Left hindlimb (tissue), 1 donor: ENCODE measurements around the gene CCT7.

ENCODE experiments used
- DNase-seq: peaks from one replicate; pipeline ENCODE4 v3.0.0-alpha.2; 2018

The CCT7 gene

DNA sequence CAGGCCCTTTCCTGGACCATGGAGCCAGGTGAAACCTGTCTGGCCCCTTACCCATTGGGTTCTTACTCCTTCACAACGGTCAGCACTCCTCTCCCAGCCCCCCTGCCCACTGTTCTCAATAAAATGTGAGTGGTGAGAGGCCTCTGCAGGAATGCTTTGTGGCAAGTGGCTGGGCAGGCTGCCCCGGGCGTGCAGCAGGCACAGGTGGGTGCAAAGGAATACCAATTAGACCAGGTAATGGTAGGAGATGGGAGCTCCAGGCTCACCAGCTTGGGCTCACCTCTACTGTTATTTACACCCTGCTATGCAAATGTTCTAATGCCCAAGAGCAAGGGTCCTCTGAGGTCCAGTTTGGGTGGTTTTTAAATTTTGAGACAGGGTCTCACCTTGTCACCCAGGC is 7.0 kb upstream of the CCT7 start:
- no peak for DNase-seq

DNA sequence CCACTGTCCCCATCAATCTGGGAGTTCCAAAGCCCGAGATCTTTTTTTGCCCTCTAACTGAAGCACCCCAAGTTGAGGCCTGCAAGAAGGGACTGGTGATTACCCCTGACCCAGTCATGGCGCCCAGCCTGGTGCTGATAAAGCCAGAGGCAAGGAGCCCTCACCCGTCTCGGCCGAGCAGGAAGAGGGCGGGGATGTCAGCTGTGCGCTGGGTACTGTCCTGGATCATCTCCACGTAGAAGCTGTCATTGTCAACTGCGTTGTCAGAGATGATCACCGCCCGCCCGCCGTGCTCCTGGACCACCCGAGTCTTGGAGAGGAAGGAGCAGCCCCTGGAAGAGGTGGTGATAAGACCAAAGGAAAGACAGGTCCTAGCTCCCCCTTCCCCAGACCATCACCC is 5.5 kb upstream of the CCT7 start:
- no peak for DNase-seq

DNA sequence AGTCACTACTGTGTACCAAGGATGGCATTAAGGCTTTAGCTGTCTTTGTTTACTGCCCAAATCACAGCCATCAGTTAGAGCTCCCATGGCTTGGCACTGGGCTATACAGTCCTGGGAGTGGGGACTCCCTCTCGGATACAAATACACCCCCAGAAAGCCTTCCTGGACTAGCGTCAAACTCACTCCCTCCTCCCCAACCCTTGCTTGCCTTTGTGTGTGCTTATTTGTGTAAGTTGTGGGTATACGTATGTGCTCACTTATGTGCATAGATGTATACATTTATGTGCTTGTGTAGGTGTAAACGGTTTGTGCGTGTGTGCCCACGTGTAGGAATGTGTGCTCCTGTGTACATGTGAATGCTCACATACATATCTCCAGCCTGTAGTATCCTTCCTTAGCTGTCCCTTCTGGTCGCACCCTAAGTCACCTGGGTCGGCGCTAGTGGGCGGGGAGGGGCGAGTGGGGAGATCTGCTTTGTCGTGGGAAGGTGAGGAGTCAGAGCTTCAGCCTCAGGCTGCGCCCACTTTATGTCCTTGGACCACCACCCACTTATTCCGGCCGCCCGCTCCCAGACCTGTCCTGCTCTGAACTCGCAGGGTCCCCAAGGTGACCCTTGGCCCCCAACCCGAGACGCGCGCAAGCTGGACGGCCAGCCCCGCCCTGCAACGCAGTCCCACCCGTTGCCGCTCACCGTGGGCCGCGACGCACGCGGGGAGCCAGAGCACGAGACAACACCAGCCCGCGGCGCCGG is 1.5 kb upstream of the CCT7 start:
- DNase-seq = no peak

DNA sequence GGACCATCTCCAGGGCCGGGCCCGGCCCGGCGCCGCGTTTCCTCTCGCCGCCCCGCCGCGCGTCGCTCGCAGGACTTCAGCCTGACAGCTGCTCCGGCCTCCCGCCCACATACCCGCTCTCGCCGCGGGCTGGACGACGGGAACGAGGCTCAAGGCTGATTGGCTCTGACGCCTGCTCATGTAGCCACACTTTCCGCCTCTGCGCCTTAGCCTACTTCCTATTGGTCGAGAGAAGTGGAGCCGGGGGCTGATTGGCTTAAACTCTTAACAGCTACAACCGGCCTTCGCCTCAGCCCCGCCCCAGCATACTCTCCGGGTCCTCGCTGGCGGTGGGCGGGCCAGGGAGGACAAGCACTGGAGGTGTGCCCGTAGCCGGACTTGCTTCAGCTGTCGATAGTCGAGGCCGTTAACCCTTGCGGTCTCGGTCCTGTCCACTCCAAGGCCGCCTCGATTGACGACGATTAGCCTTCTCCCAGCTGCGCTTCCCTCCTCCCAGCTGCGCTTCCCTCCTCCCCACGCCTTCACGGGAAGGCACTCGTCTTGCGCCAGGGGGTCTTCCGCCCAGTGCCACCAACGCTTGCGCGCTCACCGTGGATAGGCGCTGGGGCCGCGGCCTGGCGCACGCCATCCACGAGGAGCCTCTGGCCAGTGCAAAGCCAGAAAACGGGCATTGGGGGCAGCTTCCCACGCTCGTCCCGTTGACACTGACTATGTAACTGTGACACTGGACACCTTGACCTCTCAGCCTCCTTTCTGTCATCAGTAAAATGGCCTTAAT is 765 bp upstream of the CCT7 start, which contains the start of gene PRADC1:
PRADC1 (minus strand) TSS at position 86 of the 778 bp plus-strand sequence; CDS start at position 7, 79 bp downstream.
- peak; percentile 99 for DNase-seq

DNA sequence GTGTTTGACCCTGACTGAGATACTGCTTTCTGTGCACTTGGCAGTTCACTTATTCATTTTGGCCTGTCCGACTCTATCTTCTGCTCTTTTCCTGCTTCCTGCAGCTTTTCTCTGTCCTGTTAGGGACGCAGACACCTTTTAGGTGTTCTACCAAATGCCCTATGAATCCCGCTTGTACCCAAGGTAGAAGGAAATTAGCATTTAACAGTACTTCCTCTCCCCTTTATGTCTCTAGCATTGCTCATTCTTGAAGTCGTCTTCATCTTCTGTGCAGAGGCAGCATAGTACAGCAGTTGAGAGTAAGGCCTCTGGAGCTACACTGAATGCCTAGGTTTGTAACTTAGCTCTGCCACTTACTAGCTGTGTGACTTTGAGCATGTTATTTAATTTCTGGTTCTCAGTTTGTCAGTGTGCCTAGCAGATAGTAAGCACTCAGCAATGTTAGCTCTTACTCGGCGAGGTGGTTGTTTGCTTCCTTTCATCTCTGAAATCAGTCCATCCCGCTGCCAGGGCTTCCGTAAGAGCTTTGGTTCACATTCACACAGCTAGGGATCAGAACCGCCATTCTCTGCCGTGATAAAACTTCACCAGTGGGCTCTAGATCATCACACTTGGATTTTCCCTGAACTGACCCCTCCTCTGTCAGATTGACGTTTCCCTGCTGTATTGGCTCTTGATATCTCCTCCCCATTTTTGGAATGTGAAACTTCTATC is 1.4 kb downstream of the CCT7 start:
- DNase-seq = no peak

DNA sequence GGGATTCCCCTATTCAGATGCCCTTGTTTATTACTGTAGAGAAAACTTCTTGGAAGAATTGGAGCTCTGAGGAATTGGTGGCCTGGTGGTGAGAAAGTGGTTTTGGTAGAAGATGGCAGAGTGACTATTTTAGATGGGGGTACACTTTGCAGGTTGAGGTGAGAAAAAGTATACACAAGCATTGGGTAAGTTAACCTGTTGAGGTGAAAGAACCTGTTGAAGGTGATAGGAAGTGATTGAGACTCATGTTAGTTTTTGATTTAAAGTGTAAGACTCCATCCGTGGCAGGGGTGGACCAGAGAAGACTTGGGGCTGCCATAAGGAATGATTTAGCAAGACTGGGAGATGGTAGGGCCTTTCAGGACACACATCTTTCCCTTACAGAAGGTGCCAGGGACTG is 3.1 kb downstream of the CCT7 start:
- DNase-seq = no peak

DNA sequence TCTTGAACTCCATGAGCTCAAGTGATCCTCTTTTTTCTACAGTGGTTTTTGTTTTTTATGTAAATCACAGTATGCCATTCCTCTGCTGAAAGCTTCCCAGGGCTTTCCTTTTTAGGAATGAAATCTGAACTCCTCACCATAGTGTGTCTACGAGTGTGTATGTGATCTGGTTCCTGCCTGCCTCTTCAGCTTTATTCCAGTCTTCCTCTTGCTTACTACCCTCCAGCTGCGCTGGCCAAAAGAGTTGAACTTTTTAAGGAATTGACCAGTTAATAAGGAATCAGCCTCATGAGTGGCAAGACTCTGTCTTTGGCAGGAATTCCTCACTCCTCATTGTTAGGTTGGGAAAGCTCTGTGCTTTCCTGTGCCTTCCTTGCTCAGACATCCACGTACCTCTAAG is 4.0 kb downstream of the CCT7 start:
- DNase-seq = no peak

DNA sequence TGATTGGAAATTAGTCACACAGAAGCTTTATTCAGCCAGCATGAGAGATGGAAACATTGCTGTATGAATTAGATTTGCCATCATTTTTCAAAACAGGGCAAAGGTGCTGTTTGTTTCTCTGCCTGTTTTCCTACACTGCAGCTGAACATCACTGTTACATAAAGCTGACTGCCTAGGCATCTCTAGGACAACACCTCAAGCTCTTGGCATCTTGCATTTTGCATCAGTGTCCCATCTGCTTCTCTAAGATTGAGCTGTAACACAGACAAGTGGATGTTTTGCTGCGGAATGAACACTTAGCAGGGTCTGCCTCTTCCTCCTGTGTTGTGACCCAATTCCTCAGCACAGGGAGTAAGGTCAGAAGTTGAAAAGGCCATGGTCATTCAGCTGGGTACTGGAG is 4.9 kb downstream of the CCT7 start:
- no peak for DNase-seq

DNA sequence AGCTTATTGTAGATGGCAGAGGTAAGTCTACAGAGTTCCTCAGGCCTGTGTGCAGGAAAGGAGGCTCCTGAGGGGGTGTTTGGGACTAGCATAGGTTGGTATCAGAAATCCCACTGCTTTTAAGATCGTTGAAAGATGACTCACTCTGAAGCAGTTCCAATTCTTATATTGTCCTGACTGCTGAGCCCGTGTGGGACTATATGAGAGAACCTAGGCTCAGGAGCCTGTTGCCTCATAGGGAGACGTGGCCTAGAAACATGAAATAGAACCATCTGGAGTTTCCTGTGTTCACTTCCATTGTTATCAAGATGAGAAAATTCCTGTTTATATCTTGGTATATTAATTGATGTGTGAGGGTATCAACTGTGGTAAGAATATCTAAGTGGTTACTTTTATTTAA is 5.7 kb downstream of the CCT7 start:
- no peak for DNase-seq

DNA sequence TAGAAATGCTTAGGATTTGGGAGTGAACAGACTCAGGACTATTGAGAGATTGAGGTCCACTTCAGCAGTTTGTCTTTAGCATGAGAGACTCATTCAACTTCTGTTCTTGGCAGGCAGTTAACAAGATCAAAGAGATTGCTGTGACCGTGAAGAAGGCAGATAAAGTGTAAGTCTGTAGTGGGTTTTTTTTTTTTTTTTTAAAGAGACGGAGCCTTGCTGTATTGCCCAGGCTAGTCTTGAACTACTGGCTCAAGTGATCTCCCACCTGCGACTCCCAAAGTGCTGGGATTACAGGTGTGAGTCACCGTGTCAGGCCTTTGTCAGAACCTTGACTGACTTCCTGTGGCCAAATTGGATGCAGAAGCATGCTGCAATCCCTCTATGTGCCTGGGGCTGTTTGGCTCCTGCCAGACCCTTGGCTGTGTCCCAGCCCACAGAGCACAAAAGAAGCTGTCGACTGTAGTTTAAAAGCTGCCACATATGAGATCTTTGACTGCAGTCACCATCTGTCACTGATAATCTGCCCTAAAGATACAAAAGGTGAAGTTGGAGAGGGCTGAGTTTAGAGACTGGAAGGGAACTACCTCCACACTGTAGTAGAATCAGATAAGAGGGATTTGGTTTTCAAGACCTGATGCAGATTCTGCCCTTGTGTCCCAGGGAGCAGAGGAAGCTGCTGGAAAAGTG is 9.9 kb downstream of the CCT7 start:
- no peak for DNase-seq

DNA sequence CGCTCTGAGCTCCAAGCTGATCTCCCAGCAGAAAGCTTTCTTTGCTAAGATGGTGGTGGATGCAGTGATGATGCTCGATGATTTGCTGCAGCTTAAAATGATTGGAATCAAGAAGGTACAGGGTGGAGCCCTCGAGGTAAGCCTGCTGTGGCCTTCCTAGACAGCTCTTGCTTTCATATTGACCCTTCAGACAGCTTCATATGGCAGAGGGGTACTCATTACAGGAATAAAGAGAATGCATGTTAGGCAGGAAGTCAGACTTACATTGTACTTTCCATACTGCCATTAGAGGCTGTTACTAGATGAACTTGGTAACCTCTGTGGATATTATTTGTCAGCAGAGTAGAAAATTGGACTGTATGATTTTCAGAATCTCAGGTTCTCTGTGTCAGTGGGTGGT is 10.5 kb downstream of the CCT7 start:
- no peak for DNase-seq

DNA sequence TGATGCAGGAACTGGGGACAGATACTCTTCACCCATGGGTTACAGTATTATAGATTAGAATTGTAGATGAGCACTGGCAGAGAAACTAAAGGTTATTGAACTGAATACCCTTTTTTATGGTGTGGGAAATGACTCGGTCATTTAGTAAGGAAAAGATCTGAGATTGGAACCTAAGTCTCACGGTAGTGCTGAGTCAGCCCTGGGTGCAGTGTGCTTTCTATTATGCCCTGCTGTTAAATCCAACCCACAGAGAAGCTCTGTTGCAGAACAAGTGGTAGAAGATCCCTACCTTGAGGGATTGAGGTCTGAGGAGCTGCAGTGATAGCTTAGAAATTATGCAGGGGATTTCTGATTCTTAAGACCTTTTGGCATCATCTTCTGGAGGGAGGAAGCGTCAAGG is 12.7 kb downstream of the CCT7 start:
- DNase-seq = no peak

DNA sequence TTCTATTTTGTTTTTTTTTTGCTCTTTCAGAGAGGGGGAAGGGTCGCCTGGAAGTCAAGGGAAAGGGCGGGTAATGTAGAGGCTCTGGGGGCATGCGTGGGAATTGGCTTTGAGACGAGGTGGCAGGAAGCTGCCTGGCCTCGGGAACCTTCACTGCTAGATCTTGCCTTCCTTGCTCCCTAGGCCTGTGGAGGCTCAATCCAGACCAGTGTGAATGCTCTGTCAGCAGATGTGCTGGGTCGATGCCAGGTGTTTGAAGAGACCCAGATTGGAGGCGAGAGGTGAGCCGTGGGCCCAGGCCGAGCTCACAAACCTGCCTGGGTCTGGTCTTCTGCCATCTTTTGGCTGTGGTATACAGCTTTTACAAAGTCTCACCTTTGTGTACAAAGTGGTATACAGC is 15.5 kb downstream of the CCT7 start:
- no peak for DNase-seq

DNA sequence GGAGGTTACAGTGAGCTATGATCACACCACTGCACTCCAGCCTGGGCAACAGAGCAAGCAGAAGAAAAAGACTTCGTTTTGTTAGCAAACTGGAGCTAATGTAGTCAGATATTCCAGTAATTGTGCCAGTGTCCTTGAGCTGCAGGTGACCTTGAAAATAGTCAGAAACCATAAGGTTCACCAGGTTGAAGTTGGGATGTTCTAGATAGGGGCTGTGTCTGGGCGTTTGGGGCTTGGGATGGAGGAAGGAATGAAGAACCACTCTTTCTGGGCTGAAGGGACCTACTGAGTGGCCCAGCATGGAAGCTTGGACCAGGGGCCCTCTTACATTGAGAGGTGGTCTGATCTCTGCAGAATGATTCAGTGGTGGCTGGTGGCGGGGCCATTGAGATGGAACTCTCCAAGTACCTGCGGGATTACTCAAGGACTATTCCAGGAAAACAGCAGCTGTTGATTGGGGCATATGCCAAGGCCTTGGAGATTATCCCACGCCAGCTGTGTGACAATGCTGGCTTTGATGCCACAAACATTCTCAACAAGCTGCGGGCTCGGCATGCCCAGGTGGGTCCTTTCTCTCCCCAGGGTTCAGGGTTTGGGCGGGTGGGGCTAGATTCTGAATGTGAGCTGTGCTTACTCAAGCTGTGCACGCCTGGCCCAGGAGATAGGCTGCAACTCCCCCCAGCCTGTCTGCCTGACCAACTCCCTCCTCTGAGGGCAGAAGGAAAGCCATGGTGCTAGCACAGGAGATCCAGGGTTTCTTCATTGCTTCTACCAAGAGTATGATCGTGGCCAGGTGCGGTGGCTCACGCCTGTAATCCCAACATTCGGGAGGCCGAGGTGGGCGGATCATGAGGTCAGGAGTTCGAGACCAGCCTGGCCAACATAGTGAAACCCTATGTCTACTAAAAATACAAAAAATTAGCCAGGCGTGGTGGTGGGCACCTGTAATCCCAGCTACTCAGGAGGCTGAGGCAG is 17.1 kb downstream of the CCT7 start:
- DNase-seq = no peak

DNA sequence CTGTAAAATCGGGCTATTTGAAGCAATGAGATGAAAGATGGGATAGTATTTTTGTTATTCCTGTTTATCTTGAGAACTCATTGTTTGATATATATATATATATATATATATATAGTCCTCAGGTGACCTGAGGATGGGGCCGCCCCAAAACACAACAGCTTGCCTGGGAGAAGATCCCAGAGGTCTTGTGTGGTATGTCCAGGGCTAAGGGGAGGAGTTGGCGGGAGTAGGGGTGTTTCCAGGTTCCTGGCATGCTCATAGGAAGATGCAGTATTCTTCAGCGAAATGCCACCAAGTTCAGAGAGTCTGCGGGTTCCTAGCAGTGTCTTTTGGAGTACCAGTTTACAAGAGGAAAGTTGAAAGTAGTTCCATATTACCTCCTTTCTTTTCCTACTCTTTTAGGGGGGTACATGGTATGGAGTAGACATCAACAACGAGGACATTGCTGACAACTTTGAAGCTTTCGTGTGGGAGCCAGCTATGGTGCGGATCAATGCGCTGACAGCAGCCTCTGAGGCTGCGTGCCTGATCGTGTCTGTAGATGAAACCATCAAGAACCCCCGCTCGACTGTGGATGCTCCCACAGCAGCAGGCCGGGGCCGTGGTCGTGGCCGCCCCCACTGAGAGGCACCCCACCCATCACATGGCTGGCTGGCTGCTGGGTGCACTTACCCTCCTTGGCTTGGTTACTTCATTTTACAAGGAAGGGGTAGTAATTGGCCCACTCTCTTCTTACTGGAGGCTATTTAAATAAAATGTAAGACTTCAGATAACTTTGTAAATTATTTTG is 18.3 kb downstream of the CCT7 start:
- no peak for DNase-seq

DNA sequence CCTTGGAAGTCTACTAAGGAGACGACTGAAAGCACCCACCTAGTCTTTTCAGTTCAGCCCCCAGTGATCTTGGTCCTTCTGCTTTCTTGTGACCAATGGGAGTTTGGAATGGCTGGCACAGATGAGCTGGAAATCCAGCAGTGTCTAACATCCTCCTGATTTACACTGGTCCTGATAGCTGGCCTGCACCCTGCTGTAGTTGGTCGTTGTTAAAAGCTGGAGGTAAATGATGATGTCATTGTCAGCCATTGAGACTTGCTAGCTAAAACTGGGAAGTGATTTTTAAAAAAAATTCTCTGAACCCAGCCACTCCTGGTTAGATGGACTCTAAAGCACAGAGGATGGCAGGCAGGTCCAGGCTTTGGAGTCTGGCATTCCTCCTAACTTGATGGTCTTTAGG is 19.3 kb downstream of the CCT7 start:
- DNase-seq = no peak

DNA sequence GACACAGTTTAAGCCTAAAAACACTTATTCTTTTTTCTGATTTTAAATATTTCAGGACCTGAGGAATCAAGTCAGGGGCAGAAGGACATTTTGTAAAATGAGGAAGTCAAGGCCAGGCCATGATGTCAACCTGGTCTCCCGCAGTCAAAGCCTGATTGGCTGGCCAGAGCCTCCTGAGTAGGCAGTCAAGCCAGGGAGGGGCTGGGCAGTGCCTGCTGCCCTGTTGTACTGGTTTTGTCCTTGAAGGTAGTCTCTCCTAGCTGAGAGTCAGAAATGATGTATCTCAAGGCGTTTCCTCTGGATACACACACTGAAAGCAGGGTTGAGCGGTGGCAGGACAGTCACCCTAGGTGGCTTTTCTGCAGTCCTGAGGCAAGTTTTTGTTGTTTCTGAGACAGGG is 19.8 kb downstream of the CCT7 start:
- DNase-seq = no peak

DNA sequence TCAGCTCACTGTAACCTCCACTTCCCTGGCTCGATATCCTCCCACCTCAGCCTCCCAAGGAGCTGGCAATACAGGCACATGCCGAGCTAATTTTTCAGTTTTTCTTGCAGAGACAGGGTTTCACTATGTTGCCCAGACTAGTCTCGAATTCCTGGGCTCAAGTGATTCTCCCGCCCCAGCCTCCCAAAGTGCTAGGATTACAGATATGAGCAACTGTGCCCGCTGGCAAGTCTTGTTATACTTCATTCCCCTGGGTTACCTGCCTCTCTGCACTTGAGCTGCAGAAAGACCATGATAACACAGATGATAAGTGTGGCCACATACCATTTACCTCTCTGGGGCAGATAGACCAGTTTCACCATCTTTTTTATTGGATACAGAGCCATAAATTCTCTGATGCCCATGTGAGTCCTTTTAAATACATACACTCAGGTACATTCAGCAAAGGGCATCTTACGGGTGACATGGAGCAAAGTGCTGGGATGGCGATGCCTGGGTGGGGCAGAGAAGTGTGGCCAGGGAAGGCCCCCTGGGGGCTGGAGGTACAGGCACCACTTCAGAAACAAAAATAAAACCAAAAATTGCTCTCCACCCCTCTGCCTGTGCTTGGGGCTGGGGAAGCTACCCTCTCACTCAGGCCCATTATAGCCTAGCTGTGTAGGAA is 20.4 kb downstream of the CCT7 start:
- DNase-seq = no peak

DNA sequence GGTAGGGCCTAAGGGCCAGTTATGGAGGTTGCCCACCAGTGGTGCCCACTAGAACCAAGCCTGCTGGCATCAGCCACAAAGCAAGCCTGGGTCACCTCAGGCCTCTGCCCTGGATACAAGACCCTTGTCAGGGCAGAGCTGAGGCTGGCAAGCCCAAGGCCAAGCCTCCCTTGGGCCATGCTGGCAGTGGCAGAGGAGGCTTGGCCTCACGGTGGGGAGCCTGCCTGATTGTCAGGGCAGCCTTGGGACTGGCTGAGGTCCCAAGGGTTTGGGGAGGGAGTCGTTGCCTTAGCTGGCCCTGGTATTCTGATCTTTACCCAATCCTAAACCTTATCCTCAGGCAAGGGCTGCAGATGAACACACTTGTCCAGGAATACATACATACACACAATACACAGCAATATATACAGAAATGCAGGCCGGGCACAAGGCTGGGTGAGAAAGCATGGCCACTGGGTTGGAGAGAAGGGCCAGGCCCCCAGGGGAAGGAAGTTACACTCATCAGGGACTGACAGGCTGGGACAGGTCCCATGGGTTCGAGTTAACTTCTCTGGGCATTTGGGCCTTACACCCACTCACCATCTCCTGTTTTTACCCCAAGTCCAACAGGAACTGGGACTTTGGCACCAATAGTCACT is 21.0 kb downstream of the CCT7 start:
- DNase-seq = no peak
